ENCODE measurements around the gene PTPRU. TPM values are rescaled to one million over a fixed set of nuclear protein-coding genes. Genes with fewer than 3 reads are reported as not detected.
"Not testable (repeated sequence)": the region's sequence is repeated elsewhere in the genome, so short reads cannot be mapped to it uniquely, and the experiment has no call there.

The PTPRU gene
- total RNA-seq, 2 experiments from 2014 or later = 0.37 to 0.89 TPM

DNA sequence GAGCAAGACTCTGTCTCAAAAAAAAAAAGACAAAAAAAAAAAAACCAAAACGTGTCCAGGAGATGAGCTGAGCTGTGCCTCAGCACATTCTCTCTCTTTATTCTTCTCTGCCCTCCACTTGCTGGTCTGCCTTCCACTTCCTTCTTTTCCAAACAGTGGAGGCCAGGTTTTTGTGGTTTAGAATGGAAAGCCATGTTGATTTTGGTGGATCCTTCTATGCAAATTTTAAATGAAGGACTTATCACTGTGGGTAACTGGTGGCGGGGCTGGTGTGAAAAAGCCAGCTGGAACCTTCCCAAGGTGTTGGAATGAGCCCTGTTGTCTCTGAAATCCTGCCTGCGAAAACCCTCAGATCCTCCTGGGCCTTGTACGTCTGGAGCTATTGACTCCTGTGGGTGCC is 61.9 kb downstream of the PTPRU start:
- H3K9me3 Mint-ChIP-seq (ENCODE audit: low read depth) = no peaks in the 10 kb centered on the region
- H3K36me3 Mint-ChIP-seq (ENCODE audit: low read depth) = no peaks in the 10 kb centered on the region
- CTCF ChIA-PET = interaction anchor here (0.7 kb wide), 1 partner anchor 1781 kb away, joined by 3 read pairs; no protein-coding TSS in a partner anchor
- POLR2A ChIA-PET = no interaction called here
- peaks cover 6% of the 10 kb centered on the region for H3K27me3 Mint-ChIP-seq
- intact Hi-C loops (cut with DNase I, micrococcal nuclease) = no loop called here
- H3K27ac Mint-ChIP-seq = no peak overlapping the region
- H3K4me3 Mint-ChIP-seq = no peak overlapping the region
- H3K4me1 Mint-ChIP-seq = no peaks in the 10 kb centered on the region
- no peak for ATAC-seq
- DNase-seq = no peak

GRCh38 chr1:29299446-29299845 is 63.1 kb downstream of the PTPRU start:
- POLR2A ChIA-PET = no interaction called here

DNA sequence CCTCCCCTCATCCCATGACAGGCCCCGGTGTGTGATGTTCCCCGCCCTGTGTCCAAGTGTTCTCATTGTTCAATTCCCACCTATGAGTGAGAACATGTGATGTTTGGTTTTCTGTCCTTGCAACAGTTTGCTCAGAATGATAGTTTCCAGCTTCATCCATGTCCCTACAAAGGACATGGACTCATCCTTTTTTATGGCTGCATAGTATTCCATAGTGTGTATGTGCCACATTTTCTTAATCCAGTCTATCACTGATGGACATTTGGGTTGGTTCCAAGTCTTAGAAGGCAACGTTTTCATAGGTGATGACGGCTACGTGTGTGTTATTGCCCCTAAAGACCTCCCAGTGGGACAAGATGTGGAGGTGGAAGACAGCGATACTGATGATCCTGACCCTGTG is 65.4 kb downstream of the PTPRU start:
- H3K4me1 Mint-ChIP-seq, H3K4me3 Mint-ChIP-seq, POLR2A ChIA-PET: not testable (repeated sequence)

More at GRCh38 chr1:29299446-29299845, 63.1 kb downstream of the PTPRU start:
- Mint-ChIP-seq H3K27ac (no peak overlapping the region), H3K36me3 (ENCODE audit: low read depth) (no peaks in the 10 kb centered on the region), H3K9me3 (ENCODE audit: low read depth) (no peaks in the 10 kb centered on the region), H3K27me3 (peaks cover 6% of the 10 kb centered on the region), H3K4me3 (no peak overlapping the region), H3K4me1 (no peaks in the 10 kb centered on the region)
- intact Hi-C loops (cut with DNase I, micrococcal nuclease) = no loop called here
- ATAC-seq = no peak
- no peak for DNase-seq
- CTCF ChIA-PET = no interaction called here

GRCh38 chr1:29303201-29304024 is 67.1 kb downstream of the PTPRU start:
- Mint-ChIP-seq H3K4me3 (no peak overlapping the region), H3K36me3 (ENCODE audit: low read depth) (no peaks in the 10 kb centered on the region), H3K9me3 (ENCODE audit: low read depth) (no peaks in the 10 kb centered on the region), H3K27me3 (no peaks in the 10 kb centered on the region), H3K4me1 (no peaks in the 10 kb centered on the region), H3K27ac (no peak overlapping the region)
- intact Hi-C loops (cut with DNase I, micrococcal nuclease) = no loop called here
- DNase-seq = no peak
- POLR2A ChIA-PET = no interaction called here
- CTCF ChIA-PET = no interaction called here
- no peak for ATAC-seq

More for the DNA sequence above, 65.4 kb downstream of the PTPRU start:
- ATAC-seq; H3K36me3 Mint-ChIP-seq (ENCODE audit: low read depth); H3K27ac Mint-ChIP-seq; H3K9me3 Mint-ChIP-seq (ENCODE audit: low read depth); H3K27me3 Mint-ChIP-seq; intact Hi-C loops (cut with DNase I, micrococcal nuclease); DNase-seq: not testable (repeated sequence)
- CTCF ChIA-PET = interaction anchor here (1.0 kb wide), 1 partner anchor 23 kb away, joined by 3 read pairs; no protein-coding TSS in a partner anchor

DNA sequence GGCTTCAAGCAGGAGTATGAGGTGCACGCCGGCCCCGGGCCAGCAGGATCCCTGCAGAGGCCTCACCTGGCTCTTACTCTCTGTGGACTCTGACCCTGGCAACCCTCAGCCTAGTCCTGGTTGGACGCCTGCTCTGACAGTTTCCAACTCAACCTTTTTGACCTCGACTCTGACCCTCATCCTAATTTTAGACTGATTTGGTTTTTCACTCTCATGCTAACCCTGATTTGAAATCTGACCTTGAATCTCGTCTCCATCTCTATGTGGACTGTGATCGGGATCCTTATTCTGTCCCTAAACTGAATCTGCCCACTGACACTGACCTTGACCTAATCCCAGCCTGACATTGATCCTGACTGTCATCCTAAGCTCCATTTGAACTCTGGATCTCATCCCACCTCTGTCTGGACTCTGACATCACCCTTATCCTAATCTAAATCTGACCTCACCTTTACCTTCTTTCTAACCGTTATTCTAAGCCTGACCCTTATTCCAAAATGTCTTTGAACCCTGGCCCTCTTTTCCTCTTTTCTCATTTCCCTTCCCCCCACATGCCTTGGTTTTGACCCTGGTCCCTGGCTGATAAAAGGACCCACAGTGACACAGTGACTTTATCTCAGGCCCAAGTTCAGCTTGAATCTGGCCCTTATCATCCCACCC is 67.8 kb downstream of the PTPRU start:
- ATAC-seq = no peak
- POLR2A ChIA-PET = no interaction called here
- no peak overlapping the region for H3K27ac Mint-ChIP-seq

GRCh38 chr1:29305943-29306342 is 69.6 kb downstream of the PTPRU start:
- CTCF ChIA-PET = no interaction called here
- no peaks in the 10 kb centered on the region for H3K9me3 Mint-ChIP-seq (ENCODE audit: low read depth)
- POLR2A ChIA-PET = no interaction called here
- H3K27me3 Mint-ChIP-seq = no peaks in the 10 kb centered on the region
- no peak for DNase-seq
- intact Hi-C loops (cut with DNase I, micrococcal nuclease) = no loop called here
- no peak for ATAC-seq
- no peak overlapping the region for H3K4me3 Mint-ChIP-seq
- H3K36me3 Mint-ChIP-seq (ENCODE audit: low read depth) = no peaks in the 10 kb centered on the region
- no peak overlapping the region for H3K27ac Mint-ChIP-seq
- H3K4me1 Mint-ChIP-seq = no peaks in the 10 kb centered on the region

More for the DNA sequence above, 67.8 kb downstream of the PTPRU start:
- Mint-ChIP-seq H3K36me3 (ENCODE audit: low read depth) (no peaks in the 10 kb centered on the region), H3K9me3 (ENCODE audit: low read depth) (no peaks in the 10 kb centered on the region), H3K4me1 (no peaks in the 10 kb centered on the region), H3K4me3 (no peak overlapping the region), H3K27me3 (no peaks in the 10 kb centered on the region)
- CTCF ChIA-PET = no interaction called here
- intact Hi-C loops (cut with DNase I, micrococcal nuclease) = no loop called here
- no peak for DNase-seq

GRCh38 chr1:29306471-29307140 is 70.3 kb downstream of the PTPRU start:
- Mint-ChIP-seq H3K27me3 (no peaks in the 10 kb centered on the region), H3K27ac (no peak overlapping the region), H3K4me3 (no peak overlapping the region), H3K36me3 (ENCODE audit: low read depth) (no peaks in the 10 kb centered on the region), H3K9me3 (ENCODE audit: low read depth) (no peaks in the 10 kb centered on the region), H3K4me1 (no peaks in the 10 kb centered on the region)
- ATAC-seq (no peak), DNase-seq (no peak)
- intact Hi-C loops (cut with DNase I, micrococcal nuclease) = no loop called here
- POLR2A ChIA-PET = no interaction called here
- CTCF ChIA-PET = no interaction called here

GRCh38 chr1:29309075-29309474 is 72.8 kb downstream of the PTPRU start:
- no peak overlapping the region for H3K27ac Mint-ChIP-seq
- H3K27me3 Mint-ChIP-seq = no peaks in the 10 kb centered on the region
- H3K4me3 Mint-ChIP-seq = no peak overlapping the region
- ATAC-seq = no peak
- no peaks in the 10 kb centered on the region for H3K36me3 Mint-ChIP-seq (ENCODE audit: low read depth)
- DNase-seq = no peak
- ChIA-PET POLR2A (no interaction called here), CTCF (no interaction called here)
- no peaks in the 10 kb centered on the region for H3K9me3 Mint-ChIP-seq (ENCODE audit: low read depth)
- no peaks in the 10 kb centered on the region for H3K4me1 Mint-ChIP-seq
- intact Hi-C loops (cut with DNase I, micrococcal nuclease) = no loop called here

- H3K4me3 Mint-ChIP-seq = no peak overlapping the region
Measured at GRCh38 chr1:29309621-29310020, 73.3 kb downstream of the PTPRU start.

DNA sequence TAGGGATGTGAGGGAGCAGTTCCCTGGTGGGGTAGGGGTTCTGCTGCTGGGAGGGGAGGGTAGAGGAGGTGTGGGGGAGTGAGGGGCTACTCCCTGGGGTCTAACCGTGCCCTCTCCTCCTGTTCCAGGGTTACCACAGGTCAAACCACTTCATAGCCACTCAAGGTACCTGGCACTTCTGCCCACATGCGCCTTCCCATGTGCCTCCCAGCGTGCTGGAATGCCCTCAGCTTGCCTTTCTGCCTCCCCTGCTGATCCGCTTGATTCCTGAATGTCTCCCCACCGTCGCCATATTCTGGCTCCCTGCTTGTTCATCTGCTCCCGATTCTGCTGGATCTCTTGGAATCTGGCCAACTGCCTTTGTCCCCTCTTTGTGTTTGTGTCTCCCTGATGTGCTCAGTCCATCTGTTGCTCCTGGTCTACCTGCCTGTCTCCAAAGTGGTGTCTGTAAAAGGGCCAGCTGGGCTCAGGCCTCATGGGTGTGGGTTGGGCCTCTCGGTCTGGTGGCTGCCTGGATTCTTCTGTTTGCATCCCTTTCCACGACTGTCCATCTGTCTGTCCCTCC is 74.4 kb downstream of the PTPRU start:
- CTCF ChIA-PET = no interaction called here
- no peaks in the 10 kb centered on the region for H3K36me3 Mint-ChIP-seq (ENCODE audit: low read depth)
- ATAC-seq (no peak), DNase-seq (no peak)
- H3K27me3 Mint-ChIP-seq = no peaks in the 10 kb centered on the region
- no peaks in the 10 kb centered on the region for H3K4me1 Mint-ChIP-seq
- H3K27ac Mint-ChIP-seq = no peak overlapping the region
- POLR2A ChIA-PET = no interaction called here
- no peaks in the 10 kb centered on the region for H3K9me3 Mint-ChIP-seq (ENCODE audit: low read depth)
- intact Hi-C loops (cut with DNase I, micrococcal nuclease) = no loop called here
- H3K4me3 Mint-ChIP-seq = no peak overlapping the region

More at GRCh38 chr1:29309621-29310020, 73.3 kb downstream of the PTPRU start:
- POLR2A ChIA-PET = no interaction called here
- DNase-seq = no peak
- intact Hi-C loops (cut with DNase I, micrococcal nuclease) = no loop called here
- Mint-ChIP-seq H3K27ac (no peak overlapping the region), H3K9me3 (ENCODE audit: low read depth) (no peaks in the 10 kb centered on the region), H3K4me1 (no peaks in the 10 kb centered on the region), H3K36me3 (ENCODE audit: low read depth) (no peaks in the 10 kb centered on the region), H3K27me3 (no peaks in the 10 kb centered on the region)
- no peak for ATAC-seq
- CTCF ChIA-PET = interaction anchor here (0.6 to 0.7 kb wide), 2 partner anchors 400 to 1088 kb away, joined by 3 read pairs; no protein-coding TSS in a partner anchor

- no peaks in the 10 kb centered on the region for H3K4me1 Mint-ChIP-seq
- DNase-seq (no peak), ATAC-seq (no peak)
- ChIA-PET CTCF (no interaction called here), POLR2A (no interaction called here)
- no peak overlapping the region for H3K27ac Mint-ChIP-seq
- H3K36me3 Mint-ChIP-seq (ENCODE audit: low read depth) = no peaks in the 10 kb centered on the region
- no peaks in the 10 kb centered on the region for H3K9me3 Mint-ChIP-seq (ENCODE audit: low read depth)
- no peaks in the 10 kb centered on the region for H3K27me3 Mint-ChIP-seq
- intact Hi-C loops (cut with DNase I, micrococcal nuclease) = no loop called here
- no peak overlapping the region for H3K4me3 Mint-ChIP-seq
Measured at GRCh38 chr1:29311352-29312030, 75.2 kb downstream of the PTPRU start.
